Measurements from ENCODE around the gene VENTX. TPM values are rescaled to one million over a fixed set of nuclear protein-coding genes. Genes with fewer than 3 reads are reported as not detected.

The VENTX gene
- total RNA-seq, 1 experiment from 2014 or later = 28.0 TPM

DNA sequence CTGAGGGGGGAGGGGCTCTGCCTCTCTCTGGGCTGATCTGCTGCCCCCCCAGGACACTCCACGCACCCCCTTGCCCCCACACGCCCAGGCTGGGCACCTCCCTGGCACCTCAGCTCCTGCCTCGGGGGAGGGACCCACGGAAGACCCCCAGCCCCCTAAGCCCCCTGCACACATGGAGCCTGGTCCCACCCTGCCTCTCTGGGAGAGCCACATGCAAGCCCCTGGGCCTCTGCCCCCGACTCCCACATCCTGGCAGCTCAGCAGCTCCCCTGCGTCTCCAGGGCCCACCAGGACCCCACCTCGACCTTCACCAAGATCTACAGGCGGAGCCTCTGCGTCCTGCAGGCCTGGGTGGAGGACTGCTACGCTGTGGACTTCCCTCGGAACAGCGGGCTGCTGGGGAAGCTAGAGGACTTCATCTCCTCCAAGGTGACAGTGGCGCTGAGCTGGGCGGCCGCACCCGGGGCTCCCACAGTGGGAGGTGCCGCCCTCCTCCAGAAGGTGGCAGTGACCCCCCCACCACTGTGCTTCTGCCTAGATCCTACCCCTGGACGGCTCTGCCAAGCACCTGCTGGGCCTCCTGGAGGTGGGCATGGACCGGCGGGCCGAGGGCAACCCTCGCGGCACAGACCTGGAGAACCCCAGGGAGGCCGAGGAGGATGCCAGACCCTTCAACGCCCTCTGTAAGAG, 26.4 kb upstream of the VENTX start:
- ChIA-PET CTCF (interaction anchor here (1.0 to 1.2 kb wide), 2 partner anchors 15 to 68 kb away, joined by 3 read pairs; no protein-coding TSS in a partner anchor), POLR2A (no interaction called here)
- H3K27me3 Mint-ChIP-seq (ENCODE audit: low read depth) = no peaks in the 10 kb centered on the region
- DNase-seq (ENCODE audit: low spot score) (no peak), ATAC-seq (no peak)
- H3K4me1 Mint-ChIP-seq = no peaks in the 10 kb centered on the region
- H3K4me3 Mint-ChIP-seq = no peak overlapping the region
- no peak overlapping the region; the same call in 1 of the 2 replicates for H3K27ac Mint-ChIP-seq
- peaks cover 10% of the 10 kb centered on the region for H3K36me3 Mint-ChIP-seq
- no peaks in the 10 kb centered on the region for H3K9me3 Mint-ChIP-seq
- TF ChIP-seq JUN (CRISPR knock-in tag; IDR thresholded peaks at IDR 0.05) (no peak), SMAD4 (CRISPR knock-in tag; IDR thresholded peaks at IDR 0.05) (no peak)
- TF ChIP-seq, protein P1, sequence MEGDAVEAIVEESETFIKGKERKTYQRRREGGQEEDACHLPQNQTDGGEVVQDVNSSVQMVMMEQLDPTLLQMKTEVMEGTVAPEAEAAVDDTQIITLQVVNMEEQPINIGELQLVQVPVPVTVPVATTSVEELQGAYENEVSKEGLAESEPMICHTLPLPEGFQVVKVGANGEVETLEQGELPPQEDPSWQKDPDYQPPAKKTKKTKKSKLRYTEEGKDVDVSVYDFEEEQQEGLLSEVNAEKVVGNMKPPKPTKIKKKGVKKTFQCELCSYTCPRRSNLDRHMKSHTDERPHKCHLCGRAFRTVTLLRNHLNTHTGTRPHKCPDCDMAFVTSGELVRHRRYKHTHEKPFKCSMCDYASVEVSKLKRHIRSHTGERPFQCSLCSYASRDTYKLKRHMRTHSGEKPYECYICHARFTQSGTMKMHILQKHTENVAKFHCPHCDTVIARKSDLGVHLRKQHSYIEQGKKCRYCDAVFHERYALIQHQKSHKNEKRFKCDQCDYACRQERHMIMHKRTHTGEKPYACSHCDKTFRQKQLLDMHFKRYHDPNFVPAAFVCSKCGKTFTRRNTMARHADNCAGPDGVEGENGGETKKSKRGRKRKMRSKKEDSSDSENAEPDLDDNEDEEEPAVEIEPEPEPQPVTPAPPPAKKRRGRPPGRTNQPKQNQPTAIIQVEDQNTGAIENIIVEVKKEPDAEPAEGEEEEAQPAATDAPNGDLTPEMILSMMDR (IDR thresholded peaks at IDR 0.05) = no peak
- TF ChIP-seq, protein P2, sequence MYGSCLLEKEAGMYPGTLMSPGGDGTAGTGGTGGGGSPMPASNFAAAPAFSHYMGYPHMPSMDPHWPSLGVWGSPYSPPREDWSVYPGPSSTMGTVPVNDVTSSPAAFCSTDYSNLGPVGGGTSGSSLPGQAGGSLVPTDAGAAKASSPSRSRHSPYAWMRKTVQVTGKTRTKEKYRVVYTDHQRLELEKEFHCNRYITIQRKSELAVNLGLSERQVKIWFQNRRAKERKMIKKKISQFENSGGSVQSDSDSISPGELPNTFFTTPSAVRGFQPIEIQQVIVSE (CRISPR knock-in tag; IDR thresholded peaks at IDR 0.05; ENCODE audit: borderline replicate concordance) = no peak
- TF ChIP-seq, protein P3, sequence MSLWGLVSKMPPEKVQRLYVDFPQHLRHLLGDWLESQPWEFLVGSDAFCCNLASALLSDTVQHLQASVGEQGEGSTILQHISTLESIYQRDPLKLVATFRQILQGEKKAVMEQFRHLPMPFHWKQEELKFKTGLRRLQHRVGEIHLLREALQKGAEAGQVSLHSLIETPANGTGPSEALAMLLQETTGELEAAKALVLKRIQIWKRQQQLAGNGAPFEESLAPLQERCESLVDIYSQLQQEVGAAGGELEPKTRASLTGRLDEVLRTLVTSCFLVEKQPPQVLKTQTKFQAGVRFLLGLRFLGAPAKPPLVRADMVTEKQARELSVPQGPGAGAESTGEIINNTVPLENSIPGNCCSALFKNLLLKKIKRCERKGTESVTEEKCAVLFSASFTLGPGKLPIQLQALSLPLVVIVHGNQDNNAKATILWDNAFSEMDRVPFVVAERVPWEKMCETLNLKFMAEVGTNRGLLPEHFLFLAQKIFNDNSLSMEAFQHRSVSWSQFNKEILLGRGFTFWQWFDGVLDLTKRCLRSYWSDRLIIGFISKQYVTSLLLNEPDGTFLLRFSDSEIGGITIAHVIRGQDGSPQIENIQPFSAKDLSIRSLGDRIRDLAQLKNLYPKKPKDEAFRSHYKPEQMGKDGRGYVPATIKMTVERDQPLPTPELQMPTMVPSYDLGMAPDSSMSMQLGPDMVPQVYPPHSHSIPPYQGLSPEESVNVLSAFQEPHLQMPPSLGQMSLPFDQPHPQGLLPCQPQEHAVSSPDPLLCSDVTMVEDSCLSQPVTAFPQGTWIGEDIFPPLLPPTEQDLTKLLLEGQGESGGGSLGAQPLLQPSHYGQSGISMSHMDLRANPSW (CRISPR knock-in tag; conservative IDR thresholded peaks at IDR 0.05; ENCODE audit: low read depth) = no peak

DNA sequence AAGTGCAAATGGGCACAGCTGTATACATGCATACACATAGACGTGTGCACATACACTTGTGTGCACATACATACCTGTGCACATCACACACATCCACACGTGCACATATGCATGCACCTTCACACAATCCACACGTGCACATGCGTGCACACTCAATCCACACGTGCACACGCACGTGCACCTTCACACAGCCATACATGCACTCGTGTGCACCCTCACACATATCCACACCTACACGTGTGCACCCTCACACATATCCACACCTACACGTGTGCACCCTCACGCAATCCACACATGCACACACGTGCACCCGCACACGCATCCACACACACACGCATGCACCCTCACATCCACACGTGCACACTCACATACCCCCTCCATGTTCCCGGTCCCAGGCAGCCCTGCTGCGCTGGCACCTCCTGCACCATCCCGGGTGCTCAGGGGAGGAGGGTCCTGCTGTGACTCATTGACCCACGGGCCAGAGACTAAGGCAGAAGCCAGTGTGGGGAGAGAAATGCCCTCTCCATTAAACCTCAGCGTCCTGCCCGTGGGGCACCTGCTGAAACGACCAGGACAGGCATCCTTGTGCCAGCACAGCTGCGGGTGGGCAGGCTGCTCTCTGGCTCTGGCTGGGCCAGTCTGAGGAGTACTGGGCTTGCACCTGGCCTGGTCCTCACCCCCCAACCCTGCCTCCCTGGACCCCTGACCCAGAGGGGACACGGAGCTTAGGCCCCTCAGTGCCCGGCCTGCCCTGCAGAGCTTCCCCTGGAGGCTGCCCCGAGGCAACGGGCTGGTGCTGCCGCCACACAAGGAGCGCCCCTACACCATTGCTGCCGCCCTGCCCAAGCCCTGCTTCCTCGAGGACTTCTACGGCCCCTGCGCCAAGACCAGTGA, 25.4 kb upstream of the VENTX start:
- no peaks in the 10 kb centered on the region for H3K9me3 Mint-ChIP-seq
- H3K4me3 Mint-ChIP-seq = no peak overlapping the region
- no peaks in the 10 kb centered on the region for H3K4me1 Mint-ChIP-seq
- ATAC-seq (no peak), DNase-seq (ENCODE audit: low spot score) (no peak)
- H3K36me3 Mint-ChIP-seq = peaks cover 13% of the 10 kb centered on the region
- no peak for TF ChIP-seq TCF7 (CRISPR knock-in tag; IDR thresholded peaks at IDR 0.05; ENCODE audit: low read depth)
- TF ChIP-seq, protein P3 (CRISPR knock-in tag; conservative IDR thresholded peaks at IDR 0.05; ENCODE audit: low read depth) = no peak
- no peak for TF ChIP-seq ZNF416 (CRISPR knock-in tag; IDR thresholded peaks at IDR 0.05)
- TF ChIP-seq, protein P4, sequence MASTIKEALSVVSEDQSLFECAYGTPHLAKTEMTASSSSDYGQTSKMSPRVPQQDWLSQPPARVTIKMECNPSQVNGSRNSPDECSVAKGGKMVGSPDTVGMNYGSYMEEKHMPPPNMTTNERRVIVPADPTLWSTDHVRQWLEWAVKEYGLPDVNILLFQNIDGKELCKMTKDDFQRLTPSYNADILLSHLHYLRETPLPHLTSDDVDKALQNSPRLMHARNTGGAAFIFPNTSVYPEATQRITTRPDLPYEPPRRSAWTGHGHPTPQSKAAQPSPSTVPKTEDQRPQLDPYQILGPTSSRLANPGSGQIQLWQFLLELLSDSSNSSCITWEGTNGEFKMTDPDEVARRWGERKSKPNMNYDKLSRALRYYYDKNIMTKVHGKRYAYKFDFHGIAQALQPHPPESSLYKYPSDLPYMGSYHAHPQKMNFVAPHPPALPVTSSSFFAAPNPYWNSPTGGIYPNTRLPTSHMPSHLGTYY (CRISPR knock-in tag; IDR thresholded peaks at IDR 0.05) = no peak
- TF ChIP-seq, protein P5, sequence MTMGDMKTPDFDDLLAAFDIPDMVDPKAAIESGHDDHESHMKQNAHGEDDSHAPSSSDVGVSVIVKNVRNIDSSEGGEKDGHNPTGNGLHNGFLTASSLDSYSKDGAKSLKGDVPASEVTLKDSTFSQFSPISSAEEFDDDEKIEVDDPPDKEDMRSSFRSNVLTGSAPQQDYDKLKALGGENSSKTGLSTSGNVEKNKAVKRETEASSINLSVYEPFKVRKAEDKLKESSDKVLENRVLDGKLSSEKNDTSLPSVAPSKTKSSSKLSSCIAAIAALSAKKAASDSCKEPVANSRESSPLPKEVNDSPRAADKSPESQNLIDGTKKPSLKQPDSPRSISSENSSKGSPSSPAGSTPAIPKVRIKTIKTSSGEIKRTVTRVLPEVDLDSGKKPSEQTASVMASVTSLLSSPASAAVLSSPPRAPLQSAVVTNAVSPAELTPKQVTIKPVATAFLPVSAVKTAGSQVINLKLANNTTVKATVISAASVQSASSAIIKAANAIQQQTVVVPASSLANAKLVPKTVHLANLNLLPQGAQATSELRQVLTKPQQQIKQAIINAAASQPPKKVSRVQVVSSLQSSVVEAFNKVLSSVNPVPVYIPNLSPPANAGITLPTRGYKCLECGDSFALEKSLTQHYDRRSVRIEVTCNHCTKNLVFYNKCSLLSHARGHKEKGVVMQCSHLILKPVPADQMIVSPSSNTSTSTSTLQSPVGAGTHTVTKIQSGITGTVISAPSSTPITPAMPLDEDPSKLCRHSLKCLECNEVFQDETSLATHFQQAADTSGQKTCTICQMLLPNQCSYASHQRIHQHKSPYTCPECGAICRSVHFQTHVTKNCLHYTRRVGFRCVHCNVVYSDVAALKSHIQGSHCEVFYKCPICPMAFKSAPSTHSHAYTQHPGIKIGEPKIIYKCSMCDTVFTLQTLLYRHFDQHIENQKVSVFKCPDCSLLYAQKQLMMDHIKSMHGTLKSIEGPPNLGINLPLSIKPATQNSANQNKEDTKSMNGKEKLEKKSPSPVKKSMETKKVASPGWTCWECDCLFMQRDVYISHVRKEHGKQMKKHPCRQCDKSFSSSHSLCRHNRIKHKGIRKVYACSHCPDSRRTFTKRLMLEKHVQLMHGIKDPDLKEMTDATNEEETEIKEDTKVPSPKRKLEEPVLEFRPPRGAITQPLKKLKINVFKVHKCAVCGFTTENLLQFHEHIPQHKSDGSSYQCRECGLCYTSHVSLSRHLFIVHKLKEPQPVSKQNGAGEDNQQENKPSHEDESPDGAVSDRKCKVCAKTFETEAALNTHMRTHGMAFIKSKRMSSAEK (CRISPR knock-in tag; IDR thresholded peaks at IDR 0.05; ENCODE audit: borderline replicate concordance) = no peak
- ChIA-PET POLR2A (no interaction called here), CTCF (interaction anchor here (0.9 to 1.2 kb wide), 2 partner anchors 15 to 88 kb away, joined by 3 read pairs; no protein-coding TSS in a partner anchor)
- H3K27ac Mint-ChIP-seq = peak overlapping the region; percentile 26; the same call in 1 of the 2 replicates
- H3K27me3 Mint-ChIP-seq (ENCODE audit: low read depth) = no peaks in the 10 kb centered on the region
